GM21528 (cell line): ENCODE data around the gene FGFBP3.
"Not testable (repeated sequence)": the region's sequence is repeated elsewhere in the genome, so short reads cannot be mapped to it uniquely, and the experiment has no call there.

Experiments used
- ATAC-seq: cut with Tn5 transposase; IDR thresholded peaks from one replicate; pipeline ENCODE4 v1.9.1; 2021; ENCODE audit warnings: mild to moderate bottlenecking, moderate library complexity; ENCODE audit not compliant: unreplicated experiment, low FRiP score

Gene FGFBP3

DNA sequence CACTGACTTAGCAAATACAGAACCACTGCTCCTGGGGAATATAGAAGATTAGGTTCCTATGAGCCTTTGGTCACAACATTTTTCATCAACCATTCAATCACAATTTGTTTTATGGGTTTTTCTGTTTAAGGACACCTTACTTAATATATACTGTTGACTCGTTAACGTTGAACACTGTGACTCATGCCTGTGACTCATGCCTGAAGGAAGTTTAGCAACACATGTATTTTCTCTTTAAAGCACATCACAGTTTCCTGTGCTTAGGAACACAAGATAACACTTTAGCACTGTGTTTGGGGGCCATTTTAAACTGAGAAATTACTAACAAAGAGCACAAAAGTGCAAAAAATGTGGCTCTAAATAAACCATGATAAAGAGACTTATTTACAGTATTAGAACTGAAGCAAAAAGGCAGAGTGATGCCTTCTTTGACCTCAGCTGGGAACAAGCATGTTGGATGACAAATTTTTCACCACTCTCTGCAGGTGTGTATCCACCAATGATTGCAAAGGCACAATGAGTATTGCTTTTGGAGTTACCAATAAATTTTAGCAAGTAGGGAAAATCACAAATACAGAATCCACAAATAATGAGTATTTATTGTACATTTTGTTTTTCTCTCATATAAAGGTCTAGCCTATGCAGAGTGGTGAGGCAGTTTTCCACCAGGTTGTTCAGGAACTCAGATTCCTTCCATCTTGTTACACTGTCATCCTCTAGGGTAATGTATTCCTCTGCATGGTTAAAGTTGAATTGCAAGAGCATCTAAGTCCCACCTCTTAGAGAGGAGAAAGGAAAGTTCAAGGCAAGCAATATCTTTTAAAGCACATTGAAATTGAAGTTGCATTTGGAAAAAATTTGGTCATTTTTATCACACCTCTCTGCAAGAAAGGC, 7.3 kb downstream of the FGFBP3 start:
- no peak for ATAC-seq

DNA sequence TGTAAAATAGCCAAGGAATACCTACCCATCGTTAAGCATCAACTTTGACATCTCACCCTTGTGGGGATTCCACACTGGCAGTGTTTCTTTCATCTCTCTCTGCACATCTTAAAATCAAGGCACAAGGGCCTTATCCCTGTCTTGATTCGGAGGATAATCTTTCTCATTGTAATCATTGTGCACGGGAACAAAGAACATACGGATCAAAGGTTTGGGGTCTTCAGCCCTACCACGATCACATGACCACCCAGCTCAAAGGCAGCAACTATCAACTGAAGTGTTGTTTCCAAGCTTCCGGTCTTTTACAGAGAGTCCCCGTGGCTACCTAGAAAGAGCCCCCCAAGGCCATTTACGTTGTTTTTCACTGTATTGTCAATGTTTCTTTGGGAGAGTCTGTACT, 11.9 kb downstream of the FGFBP3 start:
- ATAC-seq: no peak

DNA sequence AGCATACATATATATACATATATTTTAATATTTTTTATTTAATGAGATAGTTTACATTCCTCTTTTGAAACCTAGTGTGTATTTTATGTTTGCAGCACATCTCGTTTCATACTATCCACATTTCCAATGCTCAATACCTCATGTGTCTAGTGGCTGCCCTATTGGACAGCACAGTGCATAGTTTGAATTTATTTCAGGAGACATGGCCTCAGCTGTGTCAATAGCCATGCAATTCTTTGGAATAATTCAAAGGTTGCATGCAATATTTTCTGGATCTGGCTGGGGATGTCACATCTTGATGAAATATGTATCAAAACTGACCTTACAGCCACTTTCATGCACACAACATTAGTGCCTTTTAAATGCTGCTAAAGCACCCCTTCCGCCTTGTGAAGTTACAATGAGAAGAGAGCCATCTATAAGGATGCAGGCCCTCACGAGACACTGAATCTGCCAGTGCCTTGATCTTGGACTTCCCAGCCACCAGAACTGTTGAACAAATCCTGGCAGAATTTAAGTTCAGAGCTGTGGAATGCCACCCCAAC, 13.0 kb downstream of the FGFBP3 start:
- no peak for ATAC-seq

DNA sequence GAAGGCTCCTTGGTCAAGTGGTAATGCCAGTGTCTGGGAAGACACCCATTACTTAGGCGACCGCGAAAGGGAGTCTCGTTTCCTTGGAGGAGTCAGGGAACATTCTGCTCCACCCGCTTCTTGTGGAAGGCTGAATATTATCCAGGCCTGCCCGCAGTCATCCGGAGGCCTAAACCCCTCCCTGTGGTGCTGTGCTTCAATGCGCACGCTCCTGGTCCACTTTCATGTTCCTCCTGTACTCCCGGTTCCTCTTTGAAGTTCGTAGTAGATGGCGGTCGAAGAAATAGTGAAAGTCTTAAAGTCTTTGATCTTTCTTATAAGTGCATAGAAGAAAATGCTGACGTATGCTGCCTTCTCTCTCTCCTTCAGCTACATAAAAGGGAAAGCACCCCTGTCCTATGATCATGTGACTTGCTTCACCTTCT, 15.0 kb downstream of the FGFBP3 start:
- not testable (repeated sequence) for ATAC-seq

DNA sequence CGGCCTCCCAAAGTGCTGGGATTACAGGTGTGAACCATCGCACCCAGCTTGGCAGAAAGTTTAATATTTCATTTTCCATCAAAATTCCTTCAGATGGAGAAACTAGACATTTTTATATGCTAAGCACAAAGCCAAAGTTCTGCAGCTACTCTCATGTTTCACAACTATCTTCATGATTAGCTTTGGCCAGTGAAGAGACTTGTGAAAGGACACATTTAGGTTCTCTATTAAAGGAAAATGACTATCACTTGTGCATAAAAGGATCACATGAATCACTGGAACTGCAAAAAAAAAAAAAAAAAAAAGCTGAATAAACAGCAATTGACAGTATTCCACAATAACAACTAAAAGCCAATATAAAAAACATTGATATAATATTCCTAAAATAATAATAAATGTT, 16.2 kb downstream of the FGFBP3 start:
- no peak for ATAC-seq

DNA sequence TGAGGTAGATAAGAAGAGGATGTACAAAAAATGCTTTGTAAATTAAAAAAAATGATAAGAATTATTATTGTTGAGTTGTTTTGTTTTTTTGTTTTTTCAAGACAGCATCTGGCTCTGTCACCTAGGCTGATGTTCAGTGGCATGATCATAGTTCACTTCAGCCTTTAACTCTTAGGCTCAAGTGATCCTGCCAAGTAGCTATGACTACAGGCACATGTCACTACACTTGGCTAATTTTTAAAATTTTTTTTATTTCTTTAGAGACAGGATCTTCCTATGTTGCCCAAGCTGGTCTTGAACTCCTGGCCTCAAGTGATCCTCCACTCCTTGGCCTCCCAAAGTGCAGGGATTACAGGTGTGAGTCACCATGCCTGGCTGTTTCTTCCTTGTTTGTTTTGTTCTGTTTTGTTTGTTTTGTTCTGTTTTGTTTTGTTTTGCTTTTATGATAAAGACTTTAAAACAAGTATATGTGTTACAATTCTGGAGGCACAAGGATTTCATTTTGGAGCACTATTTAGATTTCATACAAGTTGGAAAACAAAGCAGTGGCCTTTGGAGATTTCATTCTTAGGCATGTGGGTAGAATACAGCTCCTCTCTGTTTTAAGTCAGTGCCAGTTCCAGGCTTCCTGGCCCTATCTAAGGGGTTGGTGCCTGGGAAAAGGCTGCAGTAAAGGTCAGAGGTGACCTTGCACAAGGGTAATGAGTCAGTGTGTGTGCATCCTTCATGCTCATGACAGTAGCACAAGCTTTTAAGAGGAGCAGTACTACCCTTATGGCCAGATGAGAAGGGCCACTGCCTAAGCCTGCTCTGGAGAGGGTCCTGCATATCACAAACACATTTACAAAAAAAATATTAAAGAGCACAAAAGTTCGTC, 17.9 kb downstream of the FGFBP3 start:
- no peak for ATAC-seq

DNA sequence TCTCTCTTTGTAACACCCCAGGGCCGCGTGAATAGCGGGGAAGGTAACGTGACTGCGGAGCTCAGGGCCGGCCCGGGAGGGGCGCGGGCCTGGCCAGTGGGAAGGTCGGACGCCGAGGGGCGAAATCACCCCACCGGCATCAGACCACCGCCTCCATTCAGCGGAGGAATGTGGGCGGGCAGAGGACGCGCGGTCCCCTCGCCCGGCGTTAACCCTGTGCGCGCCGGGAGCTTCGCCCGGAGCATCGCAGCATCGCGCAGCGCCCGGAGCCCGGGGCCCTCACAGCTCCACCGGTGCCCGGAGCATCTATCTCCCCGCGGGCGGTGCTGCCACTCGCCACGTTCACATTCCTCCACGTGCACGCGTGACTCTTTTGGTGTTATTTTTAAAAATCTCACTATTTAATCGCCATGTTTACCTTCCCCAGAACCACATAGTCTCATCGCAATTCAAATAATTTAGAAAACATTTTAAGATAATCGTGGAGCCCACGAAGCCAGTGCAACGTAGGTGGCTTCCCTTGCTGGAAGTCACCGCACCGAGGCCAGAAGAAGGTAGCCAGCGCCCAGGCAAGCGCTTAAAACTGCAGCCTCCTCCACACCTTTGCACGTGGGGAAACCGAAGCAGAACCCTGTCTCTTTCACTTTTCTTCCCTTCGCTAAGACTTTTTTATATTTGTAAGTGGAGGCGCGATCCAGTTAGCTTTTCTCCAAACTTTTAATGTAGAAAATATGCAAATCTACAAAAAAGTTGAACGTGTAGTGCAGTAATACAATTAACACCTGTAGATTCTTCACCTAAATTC, 21.8 kb downstream of the FGFBP3 start:
- no peak for ATAC-seq

DNA sequence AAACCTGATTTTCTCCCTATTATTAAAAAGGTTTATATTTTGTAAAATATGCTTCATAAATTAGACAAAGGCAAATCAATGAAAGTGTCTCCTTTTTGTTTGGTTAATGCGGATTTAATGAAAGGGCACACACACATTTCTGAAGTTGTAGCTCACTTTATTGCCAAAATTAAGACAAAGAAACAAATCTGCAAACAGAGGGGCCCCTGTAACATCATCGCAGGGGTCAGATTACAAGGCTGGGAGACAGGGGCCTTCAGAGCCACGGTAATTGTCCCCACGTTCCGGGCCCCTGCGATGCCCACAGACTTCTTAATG, 22.4 kb downstream of the FGFBP3 start:
- ATAC-seq: no peak

DNA sequence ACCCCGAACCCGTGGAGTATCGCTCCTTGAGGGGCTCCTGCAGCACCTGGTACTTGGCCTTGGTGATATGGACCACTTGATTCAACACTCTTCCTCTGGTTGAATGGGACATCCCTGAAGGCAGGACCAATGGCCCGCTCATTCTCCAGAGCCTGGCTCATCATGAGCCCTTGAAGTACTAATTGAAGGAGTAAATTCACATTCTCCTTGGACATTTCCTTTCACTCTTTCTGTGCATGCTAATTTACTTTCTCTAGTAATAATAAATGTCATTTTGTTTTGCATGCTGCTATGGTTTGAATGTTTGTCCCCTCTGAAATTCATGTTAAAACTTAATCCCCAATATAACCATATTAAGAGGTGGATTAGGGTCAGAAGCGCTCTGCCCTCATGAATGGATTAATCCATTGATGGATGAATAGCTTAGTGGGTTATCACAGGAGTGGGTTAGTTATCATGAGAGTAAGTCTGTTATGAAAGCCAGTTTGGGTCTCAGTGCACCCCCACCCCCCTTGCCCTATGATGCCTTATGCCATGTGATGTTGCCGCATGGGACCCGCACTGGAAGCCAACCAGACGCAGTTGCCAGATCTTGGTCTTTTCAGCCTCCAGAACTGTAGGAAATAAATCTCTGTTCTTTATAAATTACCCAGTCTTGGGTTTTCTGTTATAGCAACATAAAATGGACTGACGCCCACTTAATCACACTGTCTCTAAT, 23.8 kb downstream of the FGFBP3 start:
- no peak for ATAC-seq

DNA sequence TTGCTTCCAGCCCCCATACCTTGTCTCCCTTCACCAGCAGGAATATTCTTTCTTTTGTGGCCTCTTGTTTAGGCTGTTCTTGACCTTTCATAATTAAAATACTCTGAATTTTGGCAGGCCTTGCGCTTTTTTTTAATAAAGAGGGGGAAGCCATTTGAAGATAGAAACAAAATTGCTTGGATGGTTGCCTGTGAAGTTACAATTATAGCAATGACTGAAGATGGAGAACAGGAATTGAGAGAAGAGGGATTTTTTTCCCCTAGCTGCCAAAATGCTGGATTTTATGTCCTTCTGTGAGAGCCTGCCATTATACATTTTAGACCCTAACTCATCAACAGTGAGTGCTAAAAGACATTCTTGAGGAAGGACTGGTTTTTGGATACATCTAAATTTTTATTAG, 24.8 kb downstream of the FGFBP3 start:
- ATAC-seq: no peak

DNA sequence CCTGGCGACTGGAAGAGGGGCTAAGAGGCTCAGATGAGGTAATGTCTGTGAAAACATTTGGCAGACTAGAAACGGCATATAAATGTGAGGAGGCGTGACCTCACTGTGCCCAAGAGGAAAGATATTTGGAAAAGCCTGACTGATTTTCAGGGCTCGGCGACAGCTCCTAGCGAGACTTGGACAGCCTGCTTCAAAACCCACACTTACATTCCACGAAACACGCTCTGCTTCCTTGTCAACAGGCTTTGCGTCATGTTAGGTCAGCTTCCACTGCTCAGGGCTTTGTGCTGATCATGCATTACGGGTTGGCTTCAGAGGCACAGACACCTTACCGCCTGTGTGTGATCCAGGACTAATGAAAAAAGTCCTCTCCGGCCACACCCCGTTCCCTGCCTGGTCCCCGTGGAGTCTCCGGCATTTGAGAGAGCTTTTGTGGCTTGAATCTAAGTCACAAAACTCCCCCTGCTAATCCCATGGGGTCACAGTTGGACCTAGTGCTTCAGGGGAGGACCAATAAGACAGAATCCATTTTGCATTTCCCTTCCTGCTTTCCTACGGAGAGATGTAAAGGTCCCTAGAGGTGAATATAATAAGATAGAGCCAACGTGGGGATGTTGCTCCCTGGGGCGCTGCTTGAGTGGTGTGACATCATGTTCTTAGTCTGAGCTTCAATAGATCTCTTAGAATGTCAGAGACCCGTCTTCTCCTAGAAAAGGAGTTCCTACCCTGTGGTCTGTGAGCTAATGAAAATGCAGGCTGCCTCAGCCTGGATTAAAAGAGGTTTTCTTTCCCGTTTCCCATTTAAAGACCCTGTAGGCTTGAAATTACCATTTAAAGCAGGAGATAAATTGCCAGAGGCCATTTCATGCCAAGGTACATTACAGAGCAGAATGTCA, 25.5 kb downstream of the FGFBP3 start:
- ATAC-seq: no peak

DNA sequence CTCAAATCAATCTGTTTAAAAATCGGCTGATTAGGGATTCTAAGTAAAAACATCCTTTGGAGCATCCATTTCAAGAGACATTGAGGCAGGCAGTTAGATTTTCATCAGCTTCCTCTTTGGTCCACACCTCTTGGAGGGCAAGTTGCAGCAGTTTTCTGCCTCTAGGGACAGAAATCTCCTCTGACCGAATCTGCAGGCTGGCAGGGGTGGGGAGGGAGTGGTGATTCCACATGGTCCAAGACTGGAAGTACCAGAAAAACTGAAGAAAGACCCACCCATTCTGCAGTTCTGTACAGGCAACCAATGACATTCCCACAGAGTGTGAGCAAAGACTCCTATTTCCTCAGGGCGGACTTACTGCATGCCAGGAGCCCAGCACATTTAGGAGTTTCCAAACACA, 29.0 kb downstream of the FGFBP3 start:
- ATAC-seq: no peak

DNA sequence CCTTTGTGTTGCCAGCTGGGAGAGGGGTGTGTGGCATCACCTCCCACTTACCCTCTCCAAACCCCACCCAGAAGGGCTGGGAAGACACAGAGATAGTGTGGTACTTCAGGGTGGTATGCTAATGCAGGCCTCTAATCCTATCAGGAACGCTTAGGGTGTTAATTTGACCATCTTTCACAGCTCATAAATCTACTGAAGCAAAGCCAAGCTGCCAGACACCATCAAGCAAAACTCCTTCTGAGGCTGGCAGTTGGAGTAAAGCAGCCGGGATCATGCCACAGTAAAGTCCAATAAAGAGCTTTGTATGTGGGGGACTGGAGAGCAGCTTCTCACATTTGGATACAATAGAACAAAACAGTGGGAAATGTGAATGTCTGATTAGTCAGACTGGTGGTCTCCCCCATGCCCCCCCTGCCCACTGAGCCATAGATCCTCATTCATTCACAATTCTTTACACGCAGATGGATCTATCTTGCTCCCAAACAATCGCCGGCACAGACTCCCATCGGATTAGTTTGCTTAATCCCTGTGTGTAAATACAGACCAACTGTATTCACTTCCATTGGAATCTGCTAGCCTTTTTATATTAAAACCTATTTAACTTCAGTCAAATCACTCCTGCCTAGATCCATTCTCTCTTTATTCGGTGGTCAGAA, 29.6 kb downstream of the FGFBP3 start:
- ATAC-seq: no peak

DNA sequence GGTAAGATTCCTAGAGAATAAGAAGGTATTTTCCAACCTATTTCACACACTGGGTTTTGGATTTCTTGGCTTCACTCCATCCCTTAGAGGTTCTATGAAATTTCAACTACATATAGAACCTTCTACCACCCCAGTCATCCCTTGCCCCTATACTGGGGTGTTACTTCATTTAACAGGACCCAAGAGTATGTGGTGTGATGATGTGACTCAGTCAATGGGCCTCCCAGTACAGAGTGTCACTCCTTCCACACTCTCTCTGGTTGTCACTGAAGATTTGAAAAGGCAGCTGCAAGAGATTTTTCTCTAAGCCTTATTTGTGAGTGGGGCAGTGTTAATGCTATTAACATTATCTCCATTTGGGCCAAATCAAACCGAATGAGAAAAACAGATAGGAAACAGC, 33.5 kb downstream of the FGFBP3 start:
- no peak for ATAC-seq

DNA sequence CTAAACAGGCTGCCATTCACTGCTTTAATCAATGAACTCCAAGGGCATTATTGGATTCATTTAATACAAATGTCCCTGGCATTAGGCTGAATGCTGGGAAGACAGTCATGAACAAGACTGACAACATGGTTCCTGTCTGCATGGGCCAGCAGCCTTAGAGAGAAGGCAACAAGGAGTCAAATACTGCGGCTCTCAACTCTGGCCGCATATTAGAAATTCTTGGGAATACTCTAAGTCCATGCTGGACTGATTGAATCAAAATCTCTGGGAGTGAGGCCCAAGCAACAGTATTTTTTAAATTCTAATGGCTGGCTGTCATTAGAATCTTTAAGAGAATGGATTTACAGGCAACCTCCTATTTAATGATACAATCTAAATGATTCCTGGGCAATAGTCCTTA, 34.1 kb downstream of the FGFBP3 start:
- no peak for ATAC-seq

DNA sequence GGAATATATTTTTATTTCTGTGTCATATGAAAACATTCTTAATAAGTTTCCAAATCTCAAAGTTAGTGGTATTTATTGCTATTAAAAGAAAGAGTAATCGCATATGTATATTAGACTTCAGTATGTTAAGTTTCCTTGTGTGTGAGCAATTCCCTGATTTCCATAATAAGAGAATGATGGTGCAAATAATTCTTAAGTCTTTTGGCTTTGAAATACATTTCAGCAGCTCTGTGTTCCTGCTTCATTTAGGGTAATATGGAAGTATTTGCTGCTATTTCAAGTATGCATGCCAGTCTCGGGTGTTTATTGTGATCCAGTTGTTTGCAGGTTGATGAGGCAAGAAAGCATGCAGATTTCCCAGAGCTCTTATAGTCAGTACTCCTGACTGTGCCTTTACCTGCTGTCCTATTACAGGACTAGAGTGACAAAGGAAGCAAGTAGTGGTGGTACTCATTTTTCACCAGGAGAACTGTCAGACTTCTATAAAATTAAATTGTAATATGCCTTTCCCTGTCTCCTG, 43.7 kb downstream of the FGFBP3 start:
- no peak for ATAC-seq

DNA sequence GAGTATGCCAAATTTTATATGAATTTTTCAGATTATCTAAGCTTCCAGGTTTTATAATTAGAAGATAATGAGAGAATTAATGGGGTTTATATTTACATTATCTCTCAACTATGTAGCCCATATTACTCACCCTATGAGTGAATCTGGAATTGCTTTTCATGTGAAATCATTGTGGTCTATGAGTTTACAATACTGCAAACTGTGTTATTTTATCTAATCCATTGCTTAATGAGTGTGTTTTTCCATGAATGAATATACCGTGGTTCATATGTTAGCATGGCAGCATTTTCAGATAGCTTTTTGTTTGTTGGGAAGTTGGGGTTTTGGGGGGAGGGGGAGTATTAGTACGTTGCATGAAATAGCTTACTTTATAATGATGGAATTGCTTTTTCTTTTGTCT, 44.5 kb downstream of the FGFBP3 start:
- ATAC-seq: no peak

DNA sequence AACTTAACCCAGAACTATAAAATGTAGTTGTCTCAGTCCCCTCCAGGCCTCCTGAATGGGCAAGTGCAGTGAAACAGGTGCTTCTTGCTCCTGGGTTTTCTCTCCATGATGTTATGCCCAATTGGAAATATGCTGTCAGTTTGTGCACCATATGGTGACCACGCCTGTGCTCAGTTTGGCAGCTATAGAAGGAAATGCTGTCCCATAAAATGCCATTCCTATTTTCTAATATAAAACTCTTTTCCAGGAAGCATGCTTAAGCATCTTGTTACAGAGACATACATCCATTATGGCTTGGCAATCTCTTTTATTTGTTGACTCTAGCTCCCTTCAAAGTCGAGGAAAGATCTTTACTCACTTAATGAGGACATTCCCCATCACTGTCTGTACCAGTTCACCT, 45.2 kb downstream of the FGFBP3 start:
- no peak for ATAC-seq
